HG02763 (cell line): ENCODE results near the gene CNOT9.
"Not testable (repeated sequence)": the region's sequence is repeated elsewhere in the genome, so short reads cannot be mapped to it uniquely, and the experiment has no call there.

Experiments used
- ATAC-seq: cut with Tn5 transposase; IDR thresholded peaks from one replicate; pipeline ENCODE4 v1.9.1; 2021; ENCODE audit warnings: mild to moderate bottlenecking, moderate library complexity; ENCODE audit not compliant: unreplicated experiment

Gene CNOT9

GRCh38 chr2:218568190-218569037 is at the start of gene CNOT9, which contains the start of gene USP37:
CNOT9 (plus strand) TSS chr2:218568839; CDS start chr2:218568955, 116 bp downstream.
USP37 (minus strand) TSS chr2:218568351; CDS start chr2:218558653, 9,698 bp downstream.
- peak; percentile 72 for ATAC-seq

GRCh38 chr2:218518876-218519275 is 49.8 kb upstream of the CNOT9 start:
- ATAC-seq, result no peak

- no peak for ATAC-seq
Observed at GRCh38 chr2:218523651-218524050, 45.0 kb upstream of the CNOT9 start.

- not testable (repeated sequence) for ATAC-seq
Observed at GRCh38 chr2:218528409-218528808, 40.2 kb upstream of the CNOT9 start.

GRCh38 chr2:218529990-218530389 is 38.6 kb upstream of the CNOT9 start:
- no peak for ATAC-seq

GRCh38 chr2:218536804-218537494 is 31.7 kb upstream of the CNOT9 start:
- no peak for ATAC-seq

- no peak for ATAC-seq
Observed at GRCh38 chr2:218540015-218540414, 28.6 kb upstream of the CNOT9 start.

- no peak for ATAC-seq
Observed at GRCh38 chr2:218546012-218546411, 22.6 kb upstream of the CNOT9 start.

- no peak for ATAC-seq
Observed at GRCh38 chr2:218547511-218547910, 21.1 kb upstream of the CNOT9 start.

- no peak for ATAC-seq
Observed at GRCh38 chr2:218547978-218548377, 20.7 kb upstream of the CNOT9 start.

GRCh38 chr2:218554225-218554624 is 14.4 kb upstream of the CNOT9 start:
- ATAC-seq, result not testable (repeated sequence)

- no peak for ATAC-seq
Observed at GRCh38 chr2:218555527-218555926, 13.1 kb upstream of the CNOT9 start.

- no peak for ATAC-seq
Observed at GRCh38 chr2:218557941-218558340, 10.7 kb upstream of the CNOT9 start.

GRCh38 chr2:218558986-218559385 is 9.7 kb upstream of the CNOT9 start:
- ATAC-seq, result no peak

- ATAC-seq, result no peak
Observed at GRCh38 chr2:218564056-218564455, 4.6 kb upstream of the CNOT9 start.

- no peak for ATAC-seq
Observed at GRCh38 chr2:218566296-218566695, 2.3 kb upstream of the CNOT9 start.

- peak; percentile 32 for ATAC-seq
Observed at GRCh38 chr2:218567797-218568189, 846 bp upstream of the CNOT9 start.

- peak; percentile 16 for ATAC-seq
Observed at GRCh38 chr2:218569038-218569431, 396 bp downstream of the CNOT9 start.

- no peak for ATAC-seq
Observed at GRCh38 chr2:218569661-218570500, 1.2 kb downstream of the CNOT9 start.

- ATAC-seq, result no peak
Observed at GRCh38 chr2:218570850-218571249, 2.2 kb downstream of the CNOT9 start.

GRCh38 chr2:218576854-218577253 is 8.2 kb downstream of the CNOT9 start:
- no peak for ATAC-seq
